Mammary microvascular endothelial cell (primary cell): Measurements from ENCODE around the gene IZUMO2. TPM values are rescaled to one million over a fixed set of nuclear protein-coding genes. Genes with fewer than 3 reads are reported as not detected.

Experiments
- total RNA-seq: library from RNA; depleted of rRNA; stranded (reverse); fragments of >200 nt; gene quantifications from 2 replicates; pipeline ENCODE4 v1.2.3, GENCODE V29; 2015

Gene IZUMO2
- not detected in 2 replicates for total RNA-seq

DNA sequence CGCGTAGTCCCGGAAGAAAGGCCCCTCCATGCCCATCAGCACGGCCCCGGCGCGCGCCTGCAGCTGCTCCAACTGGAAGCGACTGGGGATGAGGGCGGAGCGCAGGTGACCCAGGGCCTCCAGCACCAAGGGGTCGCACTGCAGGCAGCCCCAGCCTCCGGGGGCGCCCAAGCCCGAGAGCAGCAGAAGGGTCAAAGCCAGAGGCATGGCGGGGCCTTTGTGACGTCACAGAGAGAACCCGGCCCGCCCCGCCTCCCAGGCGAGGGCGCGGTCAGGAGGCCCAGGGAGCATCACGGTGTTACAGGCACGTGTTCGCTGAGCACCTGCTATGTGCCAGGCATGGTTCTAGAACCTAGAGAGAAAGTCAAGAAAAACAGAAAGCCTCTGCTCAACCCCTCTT lies at the start of gene IZUMO2:
Gene IZUMO2 (minus strand): TSS at position 294 of the 400 bp plus-strand sequence. CDS start 87 bp downstream, at position 207.

GRCh38 chr19:50203281-50204080 lies 40.4 kb upstream of the IZUMO2 start, which contains the start of gene MYH14:
MYH14 (plus strand) TSS chr19:50203622; CDS start chr19:50210366, 6,744 bp downstream.

Other genes starting within 250 kb of the IZUMO2 start
- gene ATF5, start 234.1 kb downstream of the IZUMO2 start, total RNA-seq, result 20.9 and 23.4 TPM in 2 replicates
- 77.1 and 85.3 TPM in 2 replicates for gene NUP62, start 233.8 kb downstream of the IZUMO2 start, total RNA-seq
- 0.25 TPM in 1 of 2 replicates, not detected in the other for gene SIGLEC11, start 202.1 kb downstream of the IZUMO2 start, total RNA-seq
- 27.2 and 28.0 TPM in 2 replicates for gene VRK3, start 137.9 kb downstream of the IZUMO2 start, total RNA-seq
- 5.3 and 6.6 TPM in 2 replicates for gene ZNF473, start 137.3 kb downstream of the IZUMO2 start, total RNA-seq
- gene MYH14, start 40.3 kb upstream of the IZUMO2 start, total RNA-seq, result 0.27 TPM in 1 of 2 replicates, not detected in the other
- gene KCNC3, start 166.1 kb upstream of the IZUMO2 start, total RNA-seq, result under 0.01 TPM in 1 of 2 replicates, not detected in the other
- gene NAPSA, start 202.4 kb upstream of the IZUMO2 start, total RNA-seq, result 0.10 and 0.73 TPM in 2 replicates
- gene NR1H2, start 213.2 kb upstream of the IZUMO2 start, total RNA-seq, result 78.3 and 91.7 TPM in 2 replicates
- 49.6 and 54.2 TPM in 2 replicates for gene POLD1, start 221.1 kb upstream of the IZUMO2 start, total RNA-seq